Glutamatergic neuron (in vitro differentiated cells): Measurements from ENCODE around the gene PPP1R12A. TPM values are rescaled to one million over a fixed set of nuclear protein-coding genes. Genes with fewer than 3 reads are reported as not detected.

Experiments
- DNase-seq: peaks from one replicate; pipeline ENCODE4 v3.0.0; 2022
- H3K27ac Mint-ChIP-seq: one replicate; pipeline ENCODE4 v1.8.0; 2020; ENCODE audit warnings: mild to moderate bottlenecking, mixed read lengths, inconsistent platforms; ENCODE audit not compliant: unreplicated experiment
- H3K27me3 Mint-ChIP-seq: one replicate; pipeline ENCODE4 v1.8.0; 2020; ENCODE audit warnings: mild to moderate bottlenecking, moderate library complexity, mixed read lengths, inconsistent platforms; ENCODE audit not compliant: unreplicated experiment
- H3K36me3 Mint-ChIP-seq: one replicate; pipeline ENCODE4 v1.8.0; 2020; ENCODE audit warnings: mild to moderate bottlenecking, mixed read lengths, inconsistent platforms; ENCODE audit not compliant: unreplicated experiment
- H3K4me1 Mint-ChIP-seq: one replicate; pipeline ENCODE4 v1.8.0; 2020; ENCODE audit warnings: mild to moderate bottlenecking, low read depth, mixed read lengths, inconsistent platforms; ENCODE audit not compliant: unreplicated experiment
- H3K4me3 Mint-ChIP-seq: one replicate; pipeline ENCODE4 v1.8.0; 2020; ENCODE audit warnings: mild to moderate bottlenecking, mixed read lengths, inconsistent platforms; ENCODE audit not compliant: unreplicated experiment
- H3K9me3 Mint-ChIP-seq: one replicate; pipeline ENCODE4 v1.8.0; 2020; ENCODE audit warnings: mild to moderate bottlenecking, moderate library complexity, mixed read lengths, inconsistent platforms; ENCODE audit not compliant: unreplicated experiment
- CTCF ChIP-seq: fragments of 200-600 bp; sonication (generic); IDR thresholded peaks from one replicate; pipeline ENCODE4 v1.5.0; 2021; ENCODE audit not compliant: partially characterized antibody, unreplicated experiment
- total RNA-seq: library from RNA; stranded (reverse); fragmentation: NEBNext Ultra II Directional; extraction: Animal tissue kit (Norgen Biotek cat#: 25700); gene quantifications from one replicate; pipeline ENCODE4 v1.2.1, GENCODE V29; 2021; ENCODE audit not compliant: unreplicated experiment

PPP1R12A gene
- total RNA-seq, 1 donor from 2014 or later: 56.8 TPM

DNA sequence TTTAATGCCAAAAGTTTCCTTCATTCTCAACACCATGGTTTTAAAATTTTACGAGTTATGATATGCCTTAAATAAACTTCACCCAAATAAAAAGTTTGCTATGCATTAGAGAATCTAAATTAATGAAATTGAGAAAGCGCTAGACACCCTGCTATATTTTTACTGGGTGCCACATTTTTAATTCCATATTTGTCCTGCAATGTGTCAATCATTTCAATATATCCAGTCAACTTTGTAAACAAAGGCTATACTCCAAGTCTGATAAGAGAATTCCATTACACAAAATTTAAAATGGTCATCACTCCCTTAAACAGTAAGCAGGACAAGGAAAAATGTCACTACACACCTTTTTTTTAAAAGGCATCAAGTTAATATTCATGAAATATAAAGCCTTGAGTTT lies 1.9 kb downstream of the PPP1R12A start:
- DNase-seq: no peak
- Mint-ChIP-seq H3K4me3 (peak overlapping the region; percentile 99), H3K27me3 (peaks cover 12% of the 10 kb centered on the region), H3K36me3 (no peaks in the 10 kb centered on the region), H3K9me3 (peaks cover 13% of the 10 kb centered on the region), H3K27ac (no peak overlapping the region), H3K4me1 (peaks cover 9% of the 10 kb centered on the region)
- no peak for TF ChIP-seq CTCF

GRCh38 chr12:79932357-79932756 lies 2.5 kb downstream of the PPP1R12A start:
- Mint-ChIP-seq H3K4me1 (peaks cover 9% of the 10 kb centered on the region), H3K9me3 (peaks cover 13% of the 10 kb centered on the region), H3K27me3 (peaks cover 12% of the 10 kb centered on the region), H3K27ac (no peak overlapping the region), H3K4me3 (peak overlapping the region; percentile 99), H3K36me3 (no peaks in the 10 kb centered on the region)
- TF ChIP-seq CTCF: no peak
- no peak for DNase-seq

DNA sequence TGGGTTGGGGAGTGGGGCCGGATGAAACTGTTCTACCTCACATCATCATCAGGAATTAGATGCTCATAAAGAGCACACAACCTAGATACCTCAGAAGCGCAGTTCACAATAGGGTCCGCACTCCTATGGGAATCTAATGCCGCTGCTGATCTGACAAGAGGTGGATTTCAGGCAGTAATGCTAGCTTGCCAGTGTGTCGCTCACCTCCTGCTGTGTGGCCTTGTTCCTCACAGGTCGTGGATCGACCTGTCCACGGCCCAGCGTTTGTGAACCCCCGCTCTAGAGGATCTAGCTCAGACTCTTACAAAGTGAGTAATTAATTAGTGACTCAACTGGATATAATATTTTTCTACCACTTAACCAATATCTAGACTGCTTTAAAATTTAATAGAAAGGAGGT lies 5.8 kb downstream of the PPP1R12A start:
- Mint-ChIP-seq H3K4me3 (no peak overlapping the region), H3K9me3 (peaks cover 3% of the 10 kb centered on the region), H3K27me3 (peaks cover 4% of the 10 kb centered on the region), H3K36me3 (no peaks in the 10 kb centered on the region), H3K27ac (no peak overlapping the region), H3K4me1 (peaks cover 3% of the 10 kb centered on the region)
- no peak for TF ChIP-seq CTCF
- no peak for DNase-seq

- H3K4me1 Mint-ChIP-seq: peaks cover 3% of the 10 kb centered on the region
- no peak overlapping the region for H3K4me3 Mint-ChIP-seq
- H3K27me3 Mint-ChIP-seq: no peaks in the 10 kb centered on the region
- TF ChIP-seq CTCF: no peak
- no peak overlapping the region for H3K27ac Mint-ChIP-seq
- H3K9me3 Mint-ChIP-seq: no peaks in the 10 kb centered on the region
- no peak for DNase-seq
- no peaks in the 10 kb centered on the region for H3K36me3 Mint-ChIP-seq
Measured at GRCh38 chr12:79927772-79928474, 7.0 kb downstream of the PPP1R12A start.

DNA sequence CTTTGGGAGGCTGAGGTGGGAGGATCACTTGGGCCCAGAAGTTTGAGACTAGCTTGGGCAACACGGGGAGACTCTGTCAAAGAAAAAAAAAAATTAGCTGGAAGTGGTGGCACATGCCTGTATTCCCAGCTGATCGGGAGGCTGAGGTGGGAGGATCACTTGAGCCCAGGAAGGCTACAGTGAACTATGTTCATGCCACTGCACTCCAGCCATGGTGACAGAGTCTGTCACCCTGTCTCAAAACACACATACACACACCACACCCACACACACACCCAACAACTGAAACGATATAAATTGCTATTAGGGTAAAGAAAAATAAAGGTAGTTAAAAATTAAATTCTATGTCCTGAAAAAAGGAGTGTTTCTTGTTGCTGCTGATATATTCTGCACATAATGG lies 7.9 kb downstream of the PPP1R12A start:
- TF ChIP-seq CTCF: no peak
- Mint-ChIP-seq H3K4me1 (peaks cover 3% of the 10 kb centered on the region), H3K36me3 (no peaks in the 10 kb centered on the region), H3K9me3 (no peaks in the 10 kb centered on the region), H3K27me3 (no peaks in the 10 kb centered on the region), H3K27ac (no peak overlapping the region), H3K4me3 (no peak overlapping the region)
- no peak for DNase-seq
